IPS-18a (cell line): ENCODE data around the gene CETN3.

Experiments used
- H3K27ac ChIP-seq: one replicate; pipeline ENCODE4 v1.5.1; 2013; ENCODE audit warnings: low read length
- H3K27me3 ChIP-seq: one replicate; pipeline ENCODE4 v1.6.1; 2013; ENCODE audit warnings: mild to moderate bottlenecking, low read length; ENCODE audit not compliant: control insufficient read depth, insufficient read depth
- H3K36me3 ChIP-seq: one replicate; pipeline ENCODE4 v1.6.1; 2013; ENCODE audit warnings: low read depth, low read length; ENCODE audit not compliant: control insufficient read depth
- H3K4me1 ChIP-seq: one replicate; pipeline ENCODE4 v1.6.1; 2013; ENCODE audit warnings: low read depth, low read length; ENCODE audit not compliant: control insufficient read depth
- H3K4me3 ChIP-seq: one replicate; pipeline ENCODE4 v1.5.1; 2013; ENCODE audit warnings: low read length
- H3K9ac ChIP-seq: one replicate; pipeline ENCODE4 v1.6.1; 2013; ENCODE audit warnings: mild to moderate bottlenecking, low read length, moderate library complexity
- H3K9me3 ChIP-seq: one replicate; pipeline ENCODE4 v1.6.1; 2013; ENCODE audit warnings: low read depth, low read length; ENCODE audit not compliant: control insufficient read depth

CETN3 gene

GRCh38 chr5:90406466-90406865 lies 3.1 kb downstream of the CETN3 start:
- Histone ChIP-seq H3K36me3 (peaks cover 11% of the 10 kb centered on the region), H3K27ac (no peak overlapping the region), H3K4me1 (peaks cover 12% of the 10 kb centered on the region), H3K27me3 (no peaks in the 10 kb centered on the region), H3K9me3 (no peaks in the 10 kb centered on the region), H3K9ac (no peak overlapping the region), H3K4me3 (no peak overlapping the region)

- Histone ChIP-seq H3K4me1 (peaks cover 2% of the 10 kb centered on the region), H3K9me3 (no peaks in the 10 kb centered on the region), H3K27me3 (no peaks in the 10 kb centered on the region), H3K27ac (no peak overlapping the region), H3K9ac (no peak overlapping the region), H3K4me3 (no peak overlapping the region), H3K36me3 (peaks cover 31% of the 10 kb centered on the region)
Measured at GRCh38 chr5:90402521-90403255, 6.9 kb downstream of the CETN3 start.

- Histone ChIP-seq H3K27me3 (no peaks in the 10 kb centered on the region), H3K36me3 (peaks cover 29% of the 10 kb centered on the region), H3K9ac (no peak overlapping the region), H3K27ac (no peak overlapping the region), H3K9me3 (no peaks in the 10 kb centered on the region), H3K4me3 (no peak overlapping the region), H3K4me1 (no peaks in the 10 kb centered on the region)
Measured at GRCh38 chr5:90399251-90399650, 10.3 kb downstream of the CETN3 start.

- Histone ChIP-seq H3K27me3 (no peaks in the 10 kb centered on the region), H3K4me1 (no peaks in the 10 kb centered on the region), H3K36me3 (peaks cover 29% of the 10 kb centered on the region), H3K27ac (no peak overlapping the region), H3K9ac (no peak overlapping the region), H3K9me3 (no peaks in the 10 kb centered on the region), H3K4me3 (no peak overlapping the region)
Measured at GRCh38 chr5:90398726-90399125, 10.8 kb downstream of the CETN3 start.

- Histone ChIP-seq H3K36me3 (peaks cover 29% of the 10 kb centered on the region), H3K27me3 (no peaks in the 10 kb centered on the region), H3K9me3 (no peaks in the 10 kb centered on the region), H3K4me3 (no peak overlapping the region), H3K27ac (no peak overlapping the region), H3K4me1 (peaks cover 9% of the 10 kb centered on the region), H3K9ac (no peak overlapping the region)
Measured at GRCh38 chr5:90395005-90395404, 14.6 kb downstream of the CETN3 start.

- H3K9me3 ChIP-seq, result no peaks in the 10 kb centered on the region
- no peak overlapping the region for H3K4me3 ChIP-seq
- H3K27me3 ChIP-seq, result no peaks in the 10 kb centered on the region
- H3K4me1 ChIP-seq, result peaks cover 9% of the 10 kb centered on the region
- no peak overlapping the region for H3K27ac ChIP-seq
- no peak overlapping the region for H3K9ac ChIP-seq
- H3K36me3 ChIP-seq, result peaks cover 1% of the 10 kb centered on the region
Measured at GRCh38 chr5:90390928-90391327, 18.6 kb downstream of the CETN3 start.

- no peak overlapping the region for H3K4me3 ChIP-seq
- no peaks in the 10 kb centered on the region for H3K36me3 ChIP-seq
- H3K9ac ChIP-seq, result no peak overlapping the region
- peaks cover 9% of the 10 kb centered on the region for H3K4me1 ChIP-seq
- H3K9me3 ChIP-seq, result no peaks in the 10 kb centered on the region
- no peak overlapping the region for H3K27ac ChIP-seq
- H3K27me3 ChIP-seq, result no peaks in the 10 kb centered on the region
Measured at GRCh38 chr5:90390326-90390725, 19.2 kb downstream of the CETN3 start.

- H3K4me3 ChIP-seq, result no peak overlapping the region
- H3K36me3 ChIP-seq, result no peaks in the 10 kb centered on the region
- no peak overlapping the region for H3K9ac ChIP-seq
- H3K4me1 ChIP-seq, result peaks cover 9% of the 10 kb centered on the region
- H3K9me3 ChIP-seq, result no peaks in the 10 kb centered on the region
- H3K27ac ChIP-seq, result no peak overlapping the region
- no peaks in the 10 kb centered on the region for H3K27me3 ChIP-seq
Measured at GRCh38 chr5:90387508-90387907, 22.0 kb downstream of the CETN3 start.

- Histone ChIP-seq H3K27ac (no peak overlapping the region), H3K4me3 (no peak overlapping the region), H3K9ac (no peak overlapping the region), H3K27me3 (no peaks in the 10 kb centered on the region), H3K36me3 (no peaks in the 10 kb centered on the region), H3K4me1 (peaks cover 6% of the 10 kb centered on the region), H3K9me3 (no peaks in the 10 kb centered on the region)
Measured at GRCh38 chr5:90386099-90386710, 23.4 kb downstream of the CETN3 start.

GRCh38 chr5:90384389-90384788 lies 25.2 kb downstream of the CETN3 start:
- Histone ChIP-seq H3K4me3 (no peak overlapping the region), H3K27me3 (no peaks in the 10 kb centered on the region), H3K4me1 (no peaks in the 10 kb centered on the region), H3K27ac (no peak overlapping the region), H3K36me3 (no peaks in the 10 kb centered on the region), H3K9ac (no peak overlapping the region), H3K9me3 (no peaks in the 10 kb centered on the region)

GRCh38 chr5:90383903-90384302 lies 25.7 kb downstream of the CETN3 start:
- H3K9me3 ChIP-seq, result no peaks in the 10 kb centered on the region
- no peak overlapping the region for H3K27ac ChIP-seq
- no peaks in the 10 kb centered on the region for H3K4me1 ChIP-seq
- H3K4me3 ChIP-seq, result no peak overlapping the region
- H3K36me3 ChIP-seq, result no peaks in the 10 kb centered on the region
- H3K27me3 ChIP-seq, result no peaks in the 10 kb centered on the region
- no peak overlapping the region for H3K9ac ChIP-seq
